ENCODE results near the gene PPARGC1A. TPM values are rescaled to one million over a fixed set of nuclear protein-coding genes. Genes with fewer than 3 reads are reported as not detected.

Gene PPARGC1A
- total and polyA plus RNA-seq, 2 experiments from 2014 or later, result 0.76 to 3.3 TPM

DNA sequence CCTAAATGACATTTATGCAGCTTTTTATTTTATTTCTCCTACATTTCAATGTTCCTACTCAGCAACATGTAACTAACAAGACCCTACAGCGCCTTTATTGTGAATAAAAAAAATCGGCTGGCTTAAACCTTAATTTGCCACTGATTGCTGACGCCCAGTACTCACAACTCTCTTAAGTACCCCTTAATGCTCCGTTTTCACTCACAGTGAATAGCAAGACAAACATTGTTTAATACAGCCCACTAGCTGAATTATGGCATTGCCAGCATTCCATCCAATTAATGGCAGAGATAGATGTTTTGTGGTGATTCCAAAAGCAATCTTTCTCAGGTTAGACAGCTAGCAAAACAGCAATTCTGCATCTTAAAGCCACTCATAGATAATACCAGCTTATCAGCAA, 61.1 kb downstream of the PPARGC1A start (continued):
- TF ChIP-seq, protein P1, sequence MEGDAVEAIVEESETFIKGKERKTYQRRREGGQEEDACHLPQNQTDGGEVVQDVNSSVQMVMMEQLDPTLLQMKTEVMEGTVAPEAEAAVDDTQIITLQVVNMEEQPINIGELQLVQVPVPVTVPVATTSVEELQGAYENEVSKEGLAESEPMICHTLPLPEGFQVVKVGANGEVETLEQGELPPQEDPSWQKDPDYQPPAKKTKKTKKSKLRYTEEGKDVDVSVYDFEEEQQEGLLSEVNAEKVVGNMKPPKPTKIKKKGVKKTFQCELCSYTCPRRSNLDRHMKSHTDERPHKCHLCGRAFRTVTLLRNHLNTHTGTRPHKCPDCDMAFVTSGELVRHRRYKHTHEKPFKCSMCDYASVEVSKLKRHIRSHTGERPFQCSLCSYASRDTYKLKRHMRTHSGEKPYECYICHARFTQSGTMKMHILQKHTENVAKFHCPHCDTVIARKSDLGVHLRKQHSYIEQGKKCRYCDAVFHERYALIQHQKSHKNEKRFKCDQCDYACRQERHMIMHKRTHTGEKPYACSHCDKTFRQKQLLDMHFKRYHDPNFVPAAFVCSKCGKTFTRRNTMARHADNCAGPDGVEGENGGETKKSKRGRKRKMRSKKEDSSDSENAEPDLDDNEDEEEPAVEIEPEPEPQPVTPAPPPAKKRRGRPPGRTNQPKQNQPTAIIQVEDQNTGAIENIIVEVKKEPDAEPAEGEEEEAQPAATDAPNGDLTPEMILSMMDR (conservative IDR thresholded peaks at IDR 0.05; ENCODE audit: low read depth in 2 of 2), result no peak
- TF ChIP-seq EZH2phosphoT487 (IDR thresholded peaks at IDR 0.05; ENCODE audit: unreplicated experiment) (no peak), POLR2AphosphoS5 (IDR thresholded peaks at IDR 0.05; ENCODE audit: low read depth) (no peak), STAT1 (IDR thresholded peaks at IDR 0.05; ENCODE audit: unreplicated experiment) (no peak), NANOG (IDR thresholded peaks at IDR 0.05; ENCODE audit: borderline replicate concordance) (no peak)
- TF ChIP-seq, protein P2, sequence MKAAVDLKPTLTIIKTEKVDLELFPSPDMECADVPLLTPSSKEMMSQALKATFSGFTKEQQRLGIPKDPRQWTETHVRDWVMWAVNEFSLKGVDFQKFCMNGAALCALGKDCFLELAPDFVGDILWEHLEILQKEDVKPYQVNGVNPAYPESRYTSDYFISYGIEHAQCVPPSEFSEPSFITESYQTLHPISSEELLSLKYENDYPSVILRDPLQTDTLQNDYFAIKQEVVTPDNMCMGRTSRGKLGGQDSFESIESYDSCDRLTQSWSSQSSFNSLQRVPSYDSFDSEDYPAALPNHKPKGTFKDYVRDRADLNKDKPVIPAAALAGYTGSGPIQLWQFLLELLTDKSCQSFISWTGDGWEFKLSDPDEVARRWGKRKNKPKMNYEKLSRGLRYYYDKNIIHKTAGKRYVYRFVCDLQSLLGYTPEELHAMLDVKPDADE (IDR thresholded peaks at IDR 0.05), result no peak
- TF ChIP-seq, protein P3, sequence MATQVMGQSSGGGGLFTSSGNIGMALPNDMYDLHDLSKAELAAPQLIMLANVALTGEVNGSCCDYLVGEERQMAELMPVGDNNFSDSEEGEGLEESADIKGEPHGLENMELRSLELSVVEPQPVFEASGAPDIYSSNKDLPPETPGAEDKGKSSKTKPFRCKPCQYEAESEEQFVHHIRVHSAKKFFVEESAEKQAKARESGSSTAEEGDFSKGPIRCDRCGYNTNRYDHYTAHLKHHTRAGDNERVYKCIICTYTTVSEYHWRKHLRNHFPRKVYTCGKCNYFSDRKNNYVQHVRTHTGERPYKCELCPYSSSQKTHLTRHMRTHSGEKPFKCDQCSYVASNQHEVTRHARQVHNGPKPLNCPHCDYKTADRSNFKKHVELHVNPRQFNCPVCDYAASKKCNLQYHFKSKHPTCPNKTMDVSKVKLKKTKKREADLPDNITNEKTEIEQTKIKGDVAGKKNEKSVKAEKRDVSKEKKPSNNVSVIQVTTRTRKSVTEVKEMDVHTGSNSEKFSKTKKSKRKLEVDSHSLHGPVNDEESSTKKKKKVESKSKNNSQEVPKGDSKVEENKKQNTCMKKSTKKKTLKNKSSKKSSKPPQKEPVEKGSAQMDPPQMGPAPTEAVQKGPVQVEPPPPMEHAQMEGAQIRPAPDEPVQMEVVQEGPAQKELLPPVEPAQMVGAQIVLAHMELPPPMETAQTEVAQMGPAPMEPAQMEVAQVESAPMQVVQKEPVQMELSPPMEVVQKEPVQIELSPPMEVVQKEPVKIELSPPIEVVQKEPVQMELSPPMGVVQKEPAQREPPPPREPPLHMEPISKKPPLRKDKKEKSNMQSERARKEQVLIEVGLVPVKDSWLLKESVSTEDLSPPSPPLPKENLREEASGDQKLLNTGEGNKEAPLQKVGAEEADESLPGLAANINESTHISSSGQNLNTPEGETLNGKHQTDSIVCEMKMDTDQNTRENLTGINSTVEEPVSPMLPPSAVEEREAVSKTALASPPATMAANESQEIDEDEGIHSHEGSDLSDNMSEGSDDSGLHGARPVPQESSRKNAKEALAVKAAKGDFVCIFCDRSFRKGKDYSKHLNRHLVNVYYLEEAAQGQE (IDR thresholded peaks at IDR 0.05; ENCODE audit: unreplicated experiment), result no peak

DNA sequence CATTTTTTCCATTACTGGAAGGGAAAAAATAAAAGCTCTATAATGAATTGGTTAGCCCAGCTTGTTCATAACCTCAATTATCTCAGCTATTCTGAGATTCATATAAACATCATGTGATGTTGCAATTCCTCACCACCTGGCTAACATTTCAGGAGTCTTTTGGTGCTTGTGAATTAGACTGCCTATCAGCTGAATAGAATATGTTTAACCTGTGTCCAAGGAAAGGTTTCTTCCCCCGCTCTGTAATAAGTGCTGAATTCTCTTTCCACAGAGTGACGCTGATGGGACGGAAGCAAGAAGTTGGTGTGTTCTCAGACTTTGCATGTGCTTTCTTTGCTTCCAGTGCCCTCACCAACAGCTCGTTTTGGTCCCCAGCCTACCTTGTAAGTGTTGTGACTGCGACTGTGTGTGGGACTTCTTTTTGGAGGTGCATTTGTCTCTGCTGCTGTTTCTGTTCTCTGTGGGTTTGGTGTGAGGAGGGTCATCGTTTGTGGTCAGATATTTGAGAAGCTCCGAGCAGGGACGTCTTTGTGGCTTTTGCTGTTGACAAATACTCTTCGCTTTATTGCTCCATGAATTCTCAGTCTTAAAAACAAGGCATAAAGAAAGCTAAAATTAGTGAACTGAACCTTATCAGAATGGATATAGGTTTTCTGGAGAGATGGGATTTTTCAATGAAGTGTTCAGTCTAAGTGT, 61.7 kb downstream of the PPARGC1A start:
- peaks cover 4% of the 10 kb centered on the region for H3K4me1 Mint-ChIP-seq
- H3K27ac Mint-ChIP-seq, result no peak overlapping the region
- Histone ChIP-seq H3K27me3 (ENCODE audit: insufficient read depth) (no peaks in the 10 kb centered on the region), H3K4me1 (ENCODE audit: insufficient read depth) (no peaks in the 10 kb centered on the region; the same call in 1 of the 2 replicates), H2AFZ (no peak overlapping the region), H3K4me3 (no peak overlapping the region), H3K27ac (ENCODE audit: low read depth) (no peak overlapping the region), H3K36me3 (ENCODE audit: insufficient read depth) (no peaks in the 10 kb centered on the region), H4K20me1 (replicated peaks; ENCODE audit: insufficient read depth) (no peaks in the 10 kb centered on the region), H3F3A (replicated peaks; ENCODE audit: low read depth) (no peaks in the 10 kb centered on the region), H3K79me2 (replicated peaks; ENCODE audit: insufficient read depth) (no peaks in the 10 kb centered on the region), H3K9me2 (ENCODE audit: insufficient read depth) (no peaks in the 10 kb centered on the region), H3K4me2 (no peak overlapping the region)
- no peak for ATAC-seq
- H3K27me3 Mint-ChIP-seq (ENCODE audit: insufficient read depth, low read depth, poor library complexity), result no peaks in the 10 kb centered on the region
- H3K4me3 Mint-ChIP-seq, result no peak overlapping the region
- no peaks in the 10 kb centered on the region for H3K9me3 Mint-ChIP-seq
- H3K36me3 Mint-ChIP-seq (ENCODE audit: low read depth), result no peaks in the 10 kb centered on the region
- no peak for DNase-seq (ENCODE audit: low spot score)
- TF ChIP-seq NANOG (IDR thresholded peaks at IDR 0.05; ENCODE audit: borderline replicate concordance), result no peak
- no peak for TF ChIP-seq EZH2phosphoT487 (IDR thresholded peaks at IDR 0.05; ENCODE audit: unreplicated experiment)
- TF ChIP-seq, protein P1 (conservative IDR thresholded peaks at IDR 0.05; ENCODE audit: low read depth in 2 of 2), result no peak
- no peak for TF ChIP-seq ZNF331 (CRISPR knock-in tag; IDR thresholded peaks at IDR 0.05; ENCODE audit: low read depth)
- no peak for TF ChIP-seq EZH2 (IDR thresholded peaks at IDR 0.05; ENCODE audit: low read depth, unreplicated experiment)
